GM19328 (cell line): ENCODE data around the gene GAS6.
"Not testable (repeated sequence)": the region's sequence is repeated elsewhere in the genome, so short reads cannot be mapped to it uniquely, and the experiment has no call there.

ENCODE experiments used
- ATAC-seq: cut with Tn5 transposase; IDR thresholded peaks from one replicate; pipeline ENCODE4 v1.9.1; 2021; ENCODE audit warnings: mild to moderate bottlenecking, moderate library complexity; ENCODE audit not compliant: unreplicated experiment

GAS6 gene

DNA sequence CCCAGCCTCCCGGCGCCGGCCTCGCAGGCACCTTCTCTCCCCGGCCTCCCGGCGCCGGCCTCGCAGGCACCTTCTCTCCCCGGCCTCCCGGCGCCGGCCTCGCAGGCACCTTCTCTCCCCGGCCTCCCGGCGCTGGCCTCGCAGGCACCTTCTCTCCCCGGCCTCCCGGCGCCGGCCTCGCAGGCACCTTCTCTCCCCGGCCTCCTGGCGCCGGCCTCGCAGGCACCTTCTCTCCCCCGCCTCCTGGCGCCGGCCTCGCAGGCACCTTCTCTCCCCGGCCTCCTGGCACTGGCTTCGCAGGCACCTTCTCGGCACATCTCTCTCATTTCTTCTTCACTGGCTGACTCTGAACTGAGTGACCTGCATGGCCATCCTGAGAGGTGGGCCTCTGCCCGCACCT, 37.4 kb downstream of the GAS6 start:
- ATAC-seq: not testable (repeated sequence)

DNA sequence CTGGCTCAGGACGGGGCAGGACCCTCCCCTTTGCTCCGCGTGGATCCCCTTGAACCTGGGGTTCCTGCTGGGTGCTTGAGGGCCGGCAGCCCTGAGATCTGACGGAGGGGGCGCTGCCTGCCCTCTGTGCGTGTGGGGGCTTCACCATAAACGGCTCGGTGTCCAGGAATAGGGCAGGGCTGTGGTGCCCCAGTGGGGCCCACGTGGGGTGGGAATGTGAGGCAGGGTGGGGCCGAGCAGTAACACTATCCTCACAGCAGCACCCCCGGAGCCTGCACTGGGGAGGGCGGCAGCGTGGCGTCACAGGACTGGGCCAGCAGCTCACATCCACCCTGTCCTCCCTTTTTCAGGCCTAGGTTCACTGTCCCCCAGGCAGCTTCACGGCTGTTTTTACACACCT, 38.0 kb downstream of the GAS6 start:
- no peak for ATAC-seq

DNA sequence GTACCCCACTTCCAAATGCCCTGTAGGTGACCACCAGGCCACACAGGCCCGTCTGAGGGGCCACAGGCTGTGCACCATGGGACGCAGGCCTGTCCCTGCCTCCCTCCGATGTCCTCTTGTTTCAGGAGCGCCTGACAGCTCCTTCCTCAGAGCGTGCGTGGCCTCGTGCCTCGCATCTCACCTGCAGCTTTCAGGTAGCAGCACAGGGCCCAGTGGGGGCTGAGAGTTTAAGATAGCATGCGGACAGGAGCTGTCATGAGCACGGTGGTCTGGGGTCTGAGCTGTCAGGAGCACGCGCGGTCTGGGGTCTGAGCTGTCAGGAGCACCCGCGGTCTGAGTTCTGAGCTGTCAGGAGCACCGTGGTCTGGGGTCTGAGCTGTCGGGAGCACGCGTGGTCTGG, 40.1 kb downstream of the GAS6 start:
- no peak for ATAC-seq

DNA sequence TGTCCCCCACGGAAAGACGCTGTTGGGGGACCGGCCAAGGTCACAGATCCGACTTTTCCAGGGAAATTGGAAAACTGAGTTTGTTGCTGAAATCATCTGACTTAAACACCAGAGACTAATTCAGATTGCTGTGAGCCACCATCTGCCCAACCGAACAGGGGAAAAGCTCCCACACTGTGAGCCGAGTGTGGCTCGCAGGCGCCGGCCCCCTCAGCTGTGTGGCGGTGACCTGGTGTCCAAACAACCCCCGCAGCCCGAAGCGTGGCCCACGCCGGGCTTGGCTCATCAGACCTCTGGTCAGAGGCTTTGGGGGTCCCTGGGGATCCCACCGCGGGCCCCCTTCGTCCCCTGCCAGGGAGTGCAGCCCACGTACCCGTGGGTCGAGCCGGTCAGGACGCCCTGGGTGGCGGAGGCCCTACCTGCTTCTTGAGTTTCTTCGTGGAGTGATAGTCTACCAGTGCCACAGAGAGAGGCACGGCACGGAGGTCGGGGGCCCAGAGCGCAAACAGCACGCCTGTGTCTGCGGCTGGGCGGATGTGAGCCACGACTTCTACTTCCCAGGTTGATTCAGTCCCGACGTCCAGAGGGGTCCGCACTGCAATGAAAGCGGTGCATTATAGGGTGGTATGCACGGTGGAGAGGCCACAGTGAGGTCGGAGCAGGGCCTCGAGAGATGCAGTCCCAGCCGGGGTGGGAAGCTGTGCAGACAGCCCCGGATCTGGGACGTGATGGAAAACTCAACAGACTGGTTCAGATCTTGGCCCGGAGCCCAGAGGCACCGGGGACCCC, 40.7 kb downstream of the GAS6 start:
- no peak for ATAC-seq

DNA sequence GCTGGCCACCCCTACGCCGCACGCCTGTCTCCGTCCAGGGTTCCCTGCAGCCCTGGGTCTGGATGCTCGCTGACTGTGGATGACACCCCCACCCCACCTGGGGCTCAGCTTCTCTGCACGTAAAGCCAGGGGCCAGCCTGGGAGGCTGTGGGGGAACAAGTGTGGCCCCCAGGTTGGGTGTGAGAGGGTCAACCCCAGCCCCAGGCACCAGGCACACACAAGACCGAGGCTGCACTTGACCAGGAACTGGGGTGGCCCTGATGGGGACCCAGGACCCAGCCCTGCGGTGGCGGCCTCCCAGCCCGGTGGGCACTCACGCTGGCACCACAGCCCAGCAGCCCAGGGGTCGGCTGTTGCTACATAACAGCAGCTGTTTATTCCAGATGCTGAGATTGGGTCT, 41.6 kb downstream of the GAS6 start:
- ATAC-seq: no peak

DNA sequence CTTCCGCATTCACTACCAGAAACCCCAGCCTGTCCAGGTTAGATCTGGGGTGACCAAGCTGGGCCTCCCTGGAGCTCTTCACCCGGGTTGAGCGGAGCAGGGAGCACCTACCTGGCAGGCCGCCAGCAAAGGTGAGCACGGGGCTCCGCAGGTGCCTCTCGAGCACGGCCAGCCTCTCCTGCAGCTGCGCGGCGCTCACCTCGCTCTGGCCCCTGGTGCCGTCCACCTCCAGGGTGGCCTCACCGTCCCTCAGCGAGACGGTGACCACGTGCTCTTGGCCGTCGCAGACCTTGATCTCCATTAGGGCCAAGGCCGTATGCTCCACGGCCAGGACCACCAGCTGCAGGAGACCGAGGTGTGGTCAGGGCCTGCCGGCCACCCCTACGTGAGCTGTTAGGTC, 42.0 kb downstream of the GAS6 start:
- no peak for ATAC-seq

DNA sequence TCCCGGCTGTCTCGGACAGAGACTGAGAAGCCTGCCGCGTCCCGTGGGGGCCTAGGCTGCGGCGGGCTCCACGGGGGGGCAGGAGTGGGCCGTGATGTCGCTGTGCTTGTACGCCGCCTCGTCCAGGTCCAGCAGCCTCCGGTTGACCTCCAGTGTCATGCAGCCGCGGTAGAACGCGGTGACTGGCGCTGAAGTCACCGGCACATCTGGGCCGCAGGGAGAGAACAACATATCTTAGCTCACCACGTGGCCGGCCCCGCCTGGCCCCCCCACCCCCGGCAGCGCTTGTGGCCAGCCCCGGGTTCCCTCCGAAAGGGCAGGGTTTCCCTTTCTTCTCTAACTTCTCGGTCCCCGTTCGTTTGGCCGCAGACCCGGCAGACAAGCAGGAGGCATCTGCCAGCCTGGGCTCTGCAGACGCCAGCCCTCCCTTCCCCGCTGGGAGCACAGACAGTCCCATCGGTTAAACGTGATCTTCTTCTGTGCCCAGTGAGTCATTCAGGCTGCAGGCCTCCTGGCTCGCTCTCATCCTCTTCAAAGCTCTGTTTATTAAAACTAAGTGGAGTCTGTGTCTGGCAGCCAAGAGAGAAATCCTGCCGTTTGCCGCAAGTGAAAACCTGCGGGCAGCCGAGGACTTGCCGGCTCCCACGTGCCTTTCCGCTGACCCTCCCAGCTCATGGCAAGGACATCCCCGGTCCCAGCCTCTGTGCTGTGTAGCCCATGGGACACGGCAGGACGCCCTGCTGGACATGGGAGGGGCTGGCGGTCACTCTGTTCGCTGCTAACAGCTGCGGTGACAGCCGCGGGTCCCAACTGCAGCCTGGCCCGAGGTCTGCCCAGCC, 42.8 kb downstream of the GAS6 start:
- no peak for ATAC-seq

DNA sequence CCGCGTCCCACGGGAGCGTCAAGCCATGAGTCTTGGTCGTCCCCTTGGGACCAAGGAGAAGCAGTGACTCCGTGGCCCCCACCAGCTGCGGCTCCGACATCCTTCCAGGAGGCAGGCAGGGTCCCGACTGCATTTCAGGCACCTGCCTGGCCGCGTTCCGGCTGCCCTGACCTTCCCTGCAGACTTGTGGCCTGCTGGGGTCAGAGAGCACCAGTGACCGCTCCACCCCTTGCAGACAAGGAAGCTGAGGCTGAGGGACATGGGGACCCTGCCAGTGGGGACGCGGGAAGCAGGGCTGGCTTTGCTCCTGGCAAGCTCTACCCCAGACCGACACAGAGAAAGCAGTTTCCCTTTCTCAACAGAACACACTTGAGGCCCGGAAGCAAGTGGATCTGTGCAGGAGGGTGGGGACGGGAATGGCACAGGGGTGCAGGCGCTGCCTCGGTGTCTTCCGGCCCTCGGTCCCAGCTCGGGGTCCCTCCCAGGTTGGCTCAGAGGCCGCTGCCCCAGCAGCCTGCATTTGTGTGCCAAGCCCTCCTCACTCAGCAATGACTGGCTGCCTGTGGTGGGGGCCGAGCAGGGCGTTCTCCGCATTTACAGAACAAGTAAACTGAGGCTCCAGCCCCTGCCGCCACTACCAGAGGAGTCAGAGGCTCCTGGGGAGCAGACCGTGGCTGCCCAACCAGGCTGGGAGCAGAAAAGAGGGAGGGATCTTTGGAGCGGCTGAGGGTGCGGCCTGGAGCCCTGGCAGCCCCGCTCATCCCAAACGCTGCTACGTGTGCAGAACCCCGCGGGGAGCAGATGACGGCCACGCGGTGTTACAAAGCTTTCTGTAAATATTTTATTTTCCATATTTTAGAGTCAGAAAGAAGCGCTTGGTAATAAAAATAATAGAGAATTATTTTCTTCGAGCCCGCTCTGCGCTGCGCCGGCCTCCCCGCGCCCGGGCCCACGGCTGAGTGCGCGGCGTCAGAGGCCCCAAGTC, 43.9 kb downstream of the GAS6 start:
- ATAC-seq: no peak

DNA sequence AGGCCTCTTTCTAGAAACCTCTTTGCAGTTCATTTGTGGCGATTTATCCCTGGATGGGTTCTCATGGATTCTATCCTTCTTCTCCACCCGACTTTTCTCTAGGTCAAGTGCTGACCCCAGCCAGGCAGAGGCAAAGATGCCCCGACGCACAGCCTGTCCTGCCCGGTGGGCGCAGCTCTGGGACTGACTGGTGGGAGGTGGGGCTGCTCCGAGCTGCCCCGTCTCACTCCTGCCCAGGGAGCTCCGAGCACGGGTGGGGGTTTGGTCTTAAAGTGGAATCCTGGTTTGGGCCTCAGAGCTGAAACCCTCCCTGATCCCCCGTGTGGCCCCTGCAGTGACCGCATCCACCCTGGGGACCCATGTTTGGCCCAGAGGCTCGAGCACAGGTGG, 44.5 kb downstream of the GAS6 start:
- no peak for ATAC-seq

DNA sequence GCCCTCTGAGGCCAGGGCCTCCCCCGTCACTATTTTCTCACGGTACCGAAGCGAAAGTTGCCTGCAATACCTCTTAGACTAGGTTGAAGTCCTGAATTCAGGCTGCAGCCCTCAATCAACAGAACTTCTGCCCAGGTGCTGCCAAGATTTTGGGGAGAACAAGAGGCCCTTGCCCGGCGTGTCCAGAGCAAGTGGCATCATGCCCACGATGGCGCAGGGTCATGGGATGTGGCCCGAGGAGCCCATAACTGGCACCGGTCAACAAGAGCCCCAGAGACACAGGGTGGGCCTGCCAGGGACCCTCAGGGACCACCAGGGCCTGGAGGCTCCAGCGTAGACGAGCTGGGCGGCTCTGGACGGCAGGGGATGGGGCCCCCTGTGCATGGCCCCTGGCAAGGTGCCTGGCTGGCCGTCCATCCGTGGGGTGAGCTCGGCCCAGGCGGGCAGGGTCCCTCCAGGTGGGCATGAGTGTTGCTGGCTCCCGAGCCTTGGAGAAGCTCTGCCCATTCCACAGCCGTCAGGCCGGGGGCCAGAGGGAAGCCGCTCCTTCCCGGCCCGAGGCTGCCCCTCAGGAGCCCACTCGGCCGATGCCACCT, 45.1 kb downstream of the GAS6 start:
- ATAC-seq: no peak

DNA sequence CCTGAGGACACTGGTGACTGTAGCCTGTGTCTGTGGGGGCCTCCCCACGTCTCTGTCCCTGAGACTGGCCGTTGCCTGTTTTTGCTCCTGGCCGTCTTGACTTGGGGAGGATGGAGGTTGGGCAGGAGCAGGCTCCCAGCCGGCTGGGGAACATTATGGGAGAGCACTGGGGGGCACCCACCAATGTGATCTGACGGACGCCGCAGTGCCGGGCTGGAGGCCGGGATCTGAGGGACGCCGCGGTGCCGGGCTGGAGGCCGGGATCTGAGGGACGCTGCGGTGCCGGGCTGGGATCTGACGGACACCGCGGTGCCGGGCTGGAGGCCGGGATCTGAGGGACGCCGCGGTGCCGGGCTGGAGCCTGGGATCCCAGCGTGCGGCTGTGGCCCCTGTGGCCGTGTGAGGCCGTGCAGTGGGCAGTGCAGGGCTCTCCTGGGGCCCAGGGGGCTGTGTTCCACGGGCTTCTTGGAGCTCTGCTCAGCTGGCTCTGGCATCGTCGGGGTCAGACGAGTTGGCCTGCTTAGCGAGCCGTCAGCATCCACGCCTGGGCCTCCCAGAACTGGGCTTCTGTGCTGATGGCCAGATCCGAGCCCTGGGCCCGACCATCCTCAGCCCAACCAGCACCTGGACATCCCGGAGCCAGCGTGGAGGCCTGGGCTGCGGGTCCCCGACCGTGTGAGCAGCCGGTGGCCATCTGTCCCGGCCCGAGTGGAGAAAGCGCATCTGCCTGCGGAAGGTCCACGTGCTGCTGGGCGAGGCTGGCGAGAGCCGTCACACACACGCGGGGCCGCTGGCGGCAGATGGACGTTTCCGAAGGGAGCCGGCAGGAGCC, 45.8 kb downstream of the GAS6 start:
- ATAC-seq: no peak

DNA sequence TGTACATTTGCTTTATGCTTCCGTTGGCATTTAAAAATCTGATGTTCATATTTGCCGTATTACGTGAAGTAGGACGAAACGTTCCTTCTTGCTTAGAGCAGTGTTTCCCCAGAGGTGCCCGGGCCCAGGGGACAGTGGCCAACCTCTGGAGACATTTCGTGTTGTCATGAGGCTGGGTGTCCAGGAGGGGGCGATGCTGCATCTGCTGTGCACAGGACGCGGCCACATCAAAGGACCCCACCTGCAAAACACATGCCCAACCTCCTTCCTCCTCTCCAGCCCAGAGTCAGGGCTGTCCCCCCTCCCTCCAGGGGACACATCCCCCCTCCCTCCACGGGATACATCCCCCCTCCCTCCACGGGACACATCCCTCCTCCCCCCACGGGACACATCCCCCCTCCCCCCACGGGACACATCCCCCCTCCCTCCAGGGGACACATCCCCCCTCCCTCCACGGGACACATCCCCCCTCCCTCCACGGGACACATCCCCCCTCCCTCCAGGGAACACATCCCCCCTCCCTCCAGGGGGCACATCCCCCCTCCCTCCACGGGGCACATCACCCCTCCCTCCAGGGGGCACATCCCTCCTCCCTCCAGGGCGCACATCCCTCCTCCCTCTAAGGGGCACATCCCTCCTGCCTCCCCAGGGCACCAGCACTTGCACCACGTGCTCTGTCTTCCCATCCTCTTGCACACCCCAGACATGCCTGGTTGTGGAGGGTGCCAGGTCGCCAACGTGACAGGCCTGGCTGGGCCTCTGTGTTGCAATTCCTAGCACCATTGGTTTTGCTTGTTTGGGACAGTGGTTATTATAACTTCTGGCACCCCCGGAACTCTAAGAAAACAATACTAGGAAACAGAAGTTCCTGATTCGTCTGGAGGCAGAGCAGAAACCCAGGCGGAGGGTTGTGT, 46.7 kb downstream of the GAS6 start:
- no peak for ATAC-seq

DNA sequence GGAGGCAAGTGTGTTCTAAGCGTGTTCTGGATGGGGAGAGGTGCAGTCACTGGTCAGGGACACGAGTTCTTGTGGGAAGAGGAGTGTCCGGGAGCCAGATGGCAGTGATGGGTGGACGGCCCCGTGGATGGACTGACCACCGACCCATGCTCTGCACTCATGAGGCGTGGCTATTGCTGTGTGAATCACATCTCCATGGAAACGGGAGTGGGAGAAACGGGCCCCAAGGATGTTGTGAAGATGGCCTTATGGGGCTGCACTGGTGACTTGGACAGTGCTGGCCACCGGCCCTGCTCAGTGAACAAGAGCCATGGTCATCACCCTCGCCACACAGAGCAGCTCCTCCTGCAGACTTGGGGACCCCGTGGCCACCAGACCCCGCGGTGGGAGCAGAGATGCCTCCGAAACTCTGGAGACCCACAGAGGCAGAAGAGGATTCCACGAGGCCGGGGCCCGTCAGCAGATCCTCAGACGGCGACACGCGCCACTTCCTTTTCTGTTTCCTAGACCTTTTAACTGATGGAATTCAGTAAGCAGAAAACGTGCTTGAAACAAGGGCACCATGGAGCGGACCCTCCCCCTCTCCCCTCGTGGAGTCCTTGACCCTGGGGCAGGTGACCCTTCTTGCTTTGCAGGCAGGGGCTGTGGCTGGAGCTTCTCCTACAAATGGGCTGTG, 47.5 kb downstream of the GAS6 start:
- ATAC-seq: no peak

DNA sequence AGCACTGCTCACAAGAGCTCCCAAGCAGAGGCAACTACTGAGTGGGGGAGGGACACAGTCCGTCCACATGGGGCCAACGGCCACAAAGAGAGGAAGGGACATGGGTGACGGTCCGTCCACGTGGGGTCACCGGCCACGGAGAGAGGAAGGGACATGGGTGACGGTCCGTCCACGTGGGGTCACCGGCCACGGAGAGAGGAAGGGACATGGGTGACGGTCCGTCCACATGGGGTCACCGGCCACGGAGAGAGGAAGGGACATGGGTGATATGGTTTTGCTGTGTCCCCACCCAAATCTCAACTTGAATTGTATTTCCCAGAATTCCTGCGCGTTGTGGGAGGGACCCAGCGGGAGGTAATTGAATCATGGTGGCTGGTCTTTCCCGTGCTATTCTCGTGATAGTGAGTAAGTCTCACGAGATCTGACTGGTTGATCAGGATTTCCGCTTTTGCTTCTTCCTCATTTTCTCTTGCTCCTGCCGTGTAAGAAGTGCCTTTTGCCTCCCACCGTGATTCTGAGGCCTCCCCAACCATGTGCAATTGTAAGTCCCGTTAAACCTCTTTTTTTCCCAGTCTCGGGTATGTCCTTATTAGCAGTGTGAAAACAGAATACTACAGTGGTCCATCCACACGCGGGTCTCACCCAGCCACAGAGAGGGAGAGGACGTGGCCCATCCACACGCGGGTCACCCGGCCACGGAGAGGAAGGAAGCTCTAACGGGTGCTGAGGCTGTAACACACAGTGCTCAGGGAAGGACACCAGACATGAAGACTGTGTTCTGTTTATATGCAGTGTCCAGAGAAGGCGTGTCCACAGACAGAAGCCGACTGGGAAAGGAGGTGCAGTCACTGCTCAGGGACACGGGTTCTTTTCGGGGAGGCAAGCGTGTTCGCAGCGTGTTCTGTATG, 48.5 kb downstream of the GAS6 start:
- no peak for ATAC-seq

DNA sequence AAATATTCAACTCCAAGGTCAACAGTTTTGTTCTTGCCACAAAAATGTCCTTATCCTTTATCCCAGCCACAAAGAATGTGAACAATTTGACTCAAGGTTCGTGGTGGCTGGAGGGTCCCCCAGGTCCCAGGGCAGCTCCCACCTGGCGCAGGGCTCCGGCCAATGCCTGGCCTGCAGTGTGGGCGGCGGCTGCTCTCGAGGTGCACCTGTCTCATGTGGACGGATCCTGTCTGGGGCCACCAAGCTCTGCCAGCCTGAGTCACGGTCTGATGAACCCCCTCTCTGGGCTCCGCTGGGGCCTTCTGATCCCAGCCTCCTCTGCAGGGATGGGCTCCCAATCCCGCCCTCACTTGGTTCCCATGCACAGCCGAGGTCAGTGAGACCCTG, 49.4 kb downstream of the GAS6 start:
- no peak for ATAC-seq

DNA sequence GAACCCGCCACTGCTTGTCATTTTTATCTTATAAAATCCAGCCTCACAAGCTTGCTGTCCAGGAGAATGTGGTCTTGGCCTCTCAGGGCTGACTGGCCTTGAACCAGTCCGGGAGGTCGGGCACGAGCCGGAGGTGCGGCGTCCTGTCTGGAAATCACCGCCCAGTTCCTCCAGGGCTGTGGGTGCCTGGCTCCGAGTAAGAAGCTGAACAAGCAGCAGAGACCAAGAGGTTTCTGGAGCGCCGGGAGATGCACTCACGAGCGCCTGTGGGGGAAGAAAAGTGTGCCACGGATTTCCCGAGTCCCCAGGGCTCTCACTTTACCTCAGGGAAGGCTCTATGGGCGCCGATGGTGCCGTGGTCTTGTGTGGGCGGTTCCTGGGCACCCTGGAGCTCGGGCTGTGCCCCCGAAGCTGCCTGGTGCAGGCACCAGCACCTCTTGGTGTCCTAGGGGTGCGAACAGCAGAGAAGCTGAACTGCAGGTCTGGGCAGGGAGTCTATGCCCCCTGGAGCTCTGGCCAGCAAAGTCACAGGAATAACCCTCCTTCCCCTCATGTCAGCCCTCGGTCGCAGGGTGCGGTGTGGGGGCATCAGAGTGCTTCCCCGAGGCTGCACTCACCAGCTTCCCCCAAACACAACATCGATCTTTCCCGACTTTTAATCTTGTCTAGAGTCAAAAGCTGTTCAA, 50.0 kb downstream of the GAS6 start:
- ATAC-seq: no peak
